ENCODE data around the gene CTNNA3. TPM values are rescaled to one million over a fixed set of nuclear protein-coding genes. Genes with fewer than 3 reads are reported as not detected.

CTNNA3 gene
- total and polyA plus RNA-seq, 2 of the 4 experiments (the other 2 are of a cell fraction) = 0.19 to 0.90 TPM

GRCh38 chr10:65907199-65907712, 1788.7 kb downstream of the CTNNA3 start:
- TF ChIP-seq CTCF (conservative IDR thresholded peaks at IDR 0.05; ENCODE audit: low read depth, low read length) (no peak), MAFK (IDR thresholded peaks at IDR 0.05; ENCODE audit: low read depth, low read length) (peak; percentile 33; the same call in 1 of the 2 replicates), MAZ (IDR thresholded peaks at IDR 0.05; ENCODE audit: borderline replicate concordance, low read depth, low read length) (no peak)
- Histone ChIP-seq H3K4ac (ENCODE audit: low read depth, low read length) (no peak overlapping the region), H4K8ac (ENCODE audit: low read depth in 2 of 2, low read length in 2 of 2) (no peak overlapping the region), H3K18ac (ENCODE audit: low read depth, low read length) (no peak overlapping the region), H3K36me3 (ENCODE audit: control insufficient read depth, insufficient read depth, low read length) (no peaks in the 10 kb centered on the region), H2BK20ac (ENCODE audit: low read depth, low read length) (no peak overlapping the region), H3K4me2 (ENCODE audit: low read depth, low read length) (no peak overlapping the region), H3K9me1 (ENCODE audit: insufficient read depth, low read length) (no peaks in the 10 kb centered on the region), H4K91ac (ENCODE audit: insufficient read depth, low read depth, low read length) (no peak overlapping the region), H2AFZ (replicated peaks; ENCODE audit: low read length, poor library complexity) (no peak overlapping the region), H2BK120ac (ENCODE audit: low read depth, low read length) (no peak overlapping the region), H4K20me1 (ENCODE audit: insufficient read depth, low read length) (no peaks in the 10 kb centered on the region), H3K9ac (ENCODE audit: low read depth, low read length) (no peak overlapping the region), H3K4me3 (ENCODE audit: insufficient read depth, low read depth, low read length) (no peak overlapping the region), H3K27me3 (ENCODE audit: control insufficient read depth, insufficient read depth, low read length) (no peaks in the 10 kb centered on the region), H2BK15ac (ENCODE audit: low read depth, low read length) (no peak overlapping the region), H3K23ac (ENCODE audit: low read depth, low read length) (no peak overlapping the region), H3K9me3 (ENCODE audit: control insufficient read depth, insufficient read depth, low read length) (peaks cover 9% of the 10 kb centered on the region), H2AK9ac (replicated peaks; ENCODE audit: low read depth, low read length, poor library complexity) (no peak overlapping the region), H3K4me1 (ENCODE audit: control insufficient read depth, insufficient read depth, low read length) (no peaks in the 10 kb centered on the region), H3K56ac (ENCODE audit: extremely low read depth, insufficient read depth, low read length) (no peak overlapping the region), H2AK5ac (ENCODE audit: low read depth, low read length) (no peak overlapping the region), H3K27ac (ENCODE audit: insufficient read depth, low read length) (no peak overlapping the region), H2BK5ac (ENCODE audit: low read depth, low read length, poor library complexity, severe bottlenecking) (no peak overlapping the region), H4K5ac (ENCODE audit: low read depth, low read length) (no peak overlapping the region), H3K14ac (replicated peaks; ENCODE audit: low read depth, low read length) (no peak overlapping the region), H3K79me1 (ENCODE audit: low read depth in 1 of 2, low read length in 2 of 2) (no peaks in the 10 kb centered on the region)
- intact Hi-C loops (cut with micrococcal nuclease) (no loop called here), dilution Hi-C loops (cut with HindIII; ENCODE audit: low sequenced_read_pairs, unreplicated experiment) (no loop called here), in situ Hi-C loops (cut with MboI; ENCODE audit: low sequenced_read_pairs) (no loop called here)
- whole genome bisulfite sequencing, 2 experiments (ENCODE audit: extremely low coverage in 2 of 2, insufficient read length in 1 of 2) = no CpG with 5 or more reads among the region's 8 CpGs
- CTCF ChIA-PET = no interaction called here
- no peak for ATAC-seq (ENCODE audit: low read depth)
- BruUV-seq (replicated peaks) = no TSS peak
- no peak for DNase-seq
- POLR2A ChIA-PET (ENCODE audit: unreplicated experiment) = no interaction called here
